Trophoblast cell (in vitro differentiated cells and primary cell): ENCODE results near the gene PPP1R27.

Experiments used
- DNase-seq, 2 donors: peaks; one replicate each; pipeline ENCODE4 v3.0.0-alpha.2; 2016
- H2AFZ ChIP-seq: 2 replicates; pipeline ENCODE4 v1.6.1; 2013; ENCODE audit warnings: low read length, moderate library complexity, mild to moderate bottlenecking; ENCODE audit not compliant: insufficient read depth, poor library complexity
- H2AK5ac ChIP-seq: 2 replicates; pipeline ENCODE4 v1.6.1; 2013; ENCODE audit warnings: mild to moderate bottlenecking, low read length
- H2BK120ac ChIP-seq: 2 replicates; pipeline ENCODE4 v1.6.1; 2013; ENCODE audit warnings: low read length, mild to moderate bottlenecking, moderate library complexity; ENCODE audit not compliant: insufficient read depth, poor library complexity
- H2BK12ac ChIP-seq: 2 replicates; pipeline ENCODE4 v1.6.1; 2013; ENCODE audit warnings: mild to moderate bottlenecking, low read length, moderate library complexity
- H2BK5ac ChIP-seq: 2 replicates; pipeline ENCODE4 v1.6.1; 2013; ENCODE audit warnings: low read length, low read depth, moderate library complexity, mild to moderate bottlenecking; ENCODE audit not compliant: poor library complexity
- H3K14ac ChIP-seq: 2 replicates; pipeline ENCODE4 v1.6.1; 2013; ENCODE audit warnings: mild to moderate bottlenecking, low read length
- H3K18ac ChIP-seq: 2 replicates; pipeline ENCODE4 v1.6.1; 2013; ENCODE audit warnings: mild to moderate bottlenecking, low read length
- H3K23ac ChIP-seq: 2 replicates; pipeline ENCODE4 v1.6.1; 2013; ENCODE audit warnings: low read length
- H3K27ac ChIP-seq: 2 replicates; pipeline ENCODE4 v1.5.1; 2013; ENCODE audit warnings: low read depth, mild to moderate bottlenecking, inconsistent platforms, low read length, moderate library complexity
- H3K27me3 ChIP-seq: 2 replicates; pipeline ENCODE4 v1.6.1; 2013; ENCODE audit warnings: inconsistent platforms, mild to moderate bottlenecking, low read length, moderate library complexity; ENCODE audit not compliant: insufficient read depth
- H3K36me3 ChIP-seq, 2 experiments: 1 replicate in 1 of 2; 2 replicates in 1 of 2; pipeline ENCODE4 v1.6.1; 2013; ENCODE audit warnings: low read length in 2 of 2, mild to moderate bottlenecking in 2 of 2, moderate library complexity in 1 of 2; ENCODE audit not compliant: insufficient read depth in 2 of 2, control insufficient read depth in 1 of 2
- H3K4ac ChIP-seq: 2 replicates; pipeline ENCODE4 v1.6.1; 2013; ENCODE audit warnings: low read depth, mild to moderate bottlenecking, low read length, moderate library complexity
- H3K4me1 ChIP-seq, 2 experiments: 1 replicate in 1 of 2; 2 replicates in 1 of 2; pipeline ENCODE4 v1.6.1; 2013; ENCODE audit warnings: low read length in 2 of 2, mild to moderate bottlenecking in 2 of 2, moderate library complexity in 1 of 2; ENCODE audit not compliant: insufficient read depth in 2 of 2, control insufficient read depth in 1 of 2
- H3K4me2 ChIP-seq: 2 replicates; pipeline ENCODE4 v1.6.1; 2013; ENCODE audit warnings: inconsistent platforms, mild to moderate bottlenecking, low read length, moderate library complexity
- H3K4me3 ChIP-seq: 2 replicates; pipeline ENCODE4 v1.5.1; 2013; ENCODE audit warnings: mild to moderate bottlenecking, low read depth, low read length, inconsistent platforms
- H3K79me1 ChIP-seq: one replicate; pipeline ENCODE4 v1.6.1; 2013; ENCODE audit warnings: low read length
- H3K79me2 ChIP-seq: 2 replicates; pipeline ENCODE4 v1.6.1; 2013; ENCODE audit warnings: low read length, mild to moderate bottlenecking; ENCODE audit not compliant: control insufficient read depth, insufficient read depth, poor library complexity
- H3K9ac ChIP-seq: 2 replicates; pipeline ENCODE4 v1.6.1; 2013; ENCODE audit warnings: mild to moderate bottlenecking, low read length
- H3K9me3 ChIP-seq: 2 replicates; pipeline ENCODE4 v1.6.1; 2013; ENCODE audit warnings: low read depth, mild to moderate bottlenecking, control low read depth, inconsistent platforms, low read length; ENCODE audit not compliant: insufficient read depth
- H4K12ac ChIP-seq: 2 replicates; pipeline ENCODE4 v1.6.1; 2013; ENCODE audit warnings: low read depth, mild to moderate bottlenecking, low read length, moderate library complexity
- H4K8ac ChIP-seq: 2 replicates; pipeline ENCODE4 v1.6.1; 2013; ENCODE audit warnings: low read depth, mild to moderate bottlenecking, low read length, moderate library complexity
- H4K91ac ChIP-seq: one replicate; pipeline ENCODE4 v1.6.1; 2013; ENCODE audit warnings: low read depth, mild to moderate bottlenecking, low read length, moderate library complexity
- whole genome bisulfite sequencing: extraction: QIAGEN DNeasy Blood & Tissue Kit; methylation state at CpG from one replicate; pipeline ENCODE4 v1.1.7; 2013; ENCODE audit warnings: missing lambda C conversion rate; ENCODE audit not compliant: insufficient read length, insufficient coverage; ENCODE audit errors: extremely low coverage; 5-methylcytosine and 5-hydroxymethylcytosine counted together

Gene PPP1R27

DNA sequence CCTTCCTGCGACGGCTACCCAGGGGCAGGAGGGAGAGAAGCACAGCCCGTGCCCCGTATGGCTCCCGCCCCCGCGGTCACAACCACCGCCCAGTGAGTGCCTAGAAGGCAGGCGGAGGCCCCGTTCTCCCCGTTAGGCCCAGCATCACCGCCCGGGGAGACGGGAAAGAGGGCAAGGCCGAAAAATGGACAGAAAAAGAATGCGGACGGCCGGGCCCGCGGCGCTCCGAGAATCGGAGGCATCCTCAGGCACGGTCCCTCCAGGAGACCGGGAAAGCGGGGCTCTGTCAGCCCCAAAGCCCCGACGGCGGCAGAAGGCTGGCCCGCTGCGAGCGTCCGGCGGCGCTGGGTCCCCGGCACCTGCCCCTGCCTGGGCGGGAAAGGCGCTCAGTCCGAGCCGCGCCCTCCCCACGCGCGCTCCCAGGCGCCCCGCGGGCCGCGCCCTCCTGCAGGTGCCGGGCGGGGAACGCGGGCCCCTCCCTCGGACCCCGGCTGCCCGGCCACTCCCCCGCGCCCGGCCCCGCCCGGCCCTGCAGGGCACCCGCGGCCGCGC is 2.2 kb downstream of the PPP1R27 start:
- DNase-seq, result peak in 1 of 2 donors; percentile 31
- peak overlapping the region; percentile 50 for H3K18ac ChIP-seq
- peak overlapping the region; percentile 68 for H3K4me2 ChIP-seq
- H2BK120ac ChIP-seq, result peak overlapping the region; percentile 39
- peaks cover 2% of the 10 kb centered on the region for H3K9me3 ChIP-seq
- peak overlapping the region; percentile 77 for H2AK5ac ChIP-seq
- H4K91ac ChIP-seq, result peak overlapping the region; percentile 75
- H2AFZ ChIP-seq, result peak overlapping the region; percentile 50
- H3K79me2 ChIP-seq, result peaks cover 15% of the 10 kb centered on the region
- H3K4ac ChIP-seq, result peak overlapping the region; percentile 87
- H3K4me3 ChIP-seq, result peak overlapping the region; percentile 90
- peak overlapping the region; percentile 47 for H2BK5ac ChIP-seq
- H3K36me3 ChIP-seq, result peaks cover 4 to 5% of the 10 kb centered on the region in 2 experiments
- peak overlapping the region; percentile 52 for H3K27ac ChIP-seq
- H3K27me3 ChIP-seq, result no peaks in the 10 kb centered on the region
- peak overlapping the region; percentile 59 for H3K14ac ChIP-seq
- peak overlapping the region; percentile 49 for H4K12ac ChIP-seq
- H3K4me1 ChIP-seq, result peaks cover 9 to 14% of the 10 kb centered on the region in 2 experiments
- H3K9ac ChIP-seq, result peak overlapping the region; percentile 42
- H3K23ac ChIP-seq, result no peak overlapping the region
- H3K79me1 ChIP-seq, result peaks cover 13% of the 10 kb centered on the region
- H2BK12ac ChIP-seq, result no peak overlapping the region
- WGBS, result no CpG with 5 or more reads among the region's 65 CpGs
- peak overlapping the region; percentile 66 for H4K8ac ChIP-seq

DNA sequence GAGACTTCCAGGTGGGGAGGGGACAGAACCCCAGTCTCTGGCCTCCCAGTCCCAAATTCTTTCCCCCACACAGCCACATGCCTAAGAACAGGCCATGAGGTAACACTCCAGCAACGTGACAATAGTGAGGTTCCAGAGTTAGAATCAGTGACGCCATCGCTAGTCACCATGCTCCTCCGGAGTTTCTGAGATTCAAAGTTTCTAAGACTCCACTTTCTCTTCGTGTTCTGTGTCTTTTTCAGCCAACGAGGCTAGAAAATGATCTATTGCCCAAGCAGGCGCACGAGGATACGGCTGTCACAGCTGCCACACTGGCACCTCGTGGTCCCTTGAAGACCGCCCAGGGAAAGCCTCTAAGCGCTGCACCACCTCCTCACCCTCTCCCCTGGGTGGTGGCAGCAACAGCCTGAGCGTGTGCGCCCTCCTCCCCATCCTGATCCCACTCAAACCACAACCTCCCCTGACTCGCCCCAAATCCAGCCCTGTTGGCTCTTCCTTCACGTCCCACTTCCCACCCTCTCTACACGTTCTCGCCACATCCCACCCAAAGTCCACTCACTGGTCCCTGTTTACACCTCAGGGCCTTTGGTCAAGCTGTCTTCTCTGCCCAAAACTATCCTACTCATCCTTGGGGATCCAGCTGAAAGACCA is 2.8 kb downstream of the PPP1R27 start:
- peaks cover 15% of the 10 kb centered on the region for H3K79me2 ChIP-seq
- peaks cover 13% of the 10 kb centered on the region for H3K79me1 ChIP-seq
- no peaks in the 10 kb centered on the region for H3K27me3 ChIP-seq
- H2BK5ac ChIP-seq, result no peak overlapping the region
- H3K27ac ChIP-seq, result peak overlapping the region; percentile 52
- H4K12ac ChIP-seq, result peak overlapping the region; percentile 49
- H3K4me3 ChIP-seq, result peak overlapping the region; percentile 90
- no peak overlapping the region for H3K23ac ChIP-seq
- H3K9ac ChIP-seq, result peak overlapping the region; percentile 42
- H4K8ac ChIP-seq, result peak overlapping the region; percentile 66
- DNase-seq, result peak in 1 of 2 donors; percentile 54
- peak overlapping the region; percentile 75 for H4K91ac ChIP-seq
- peaks cover 4 to 5% of the 10 kb centered on the region in 2 experiments for H3K36me3 ChIP-seq
- no peak overlapping the region for H2BK12ac ChIP-seq
- H2AFZ ChIP-seq, result peak overlapping the region; percentile 50
- H3K4me2 ChIP-seq, result peak overlapping the region; percentile 68
- no CpG with 5 or more reads among the region's 18 CpGs for WGBS
- peak overlapping the region; percentile 87 for H3K4ac ChIP-seq
- peaks cover 9 to 14% of the 10 kb centered on the region in 2 experiments for H3K4me1 ChIP-seq
- peak overlapping the region; percentile 50 for H3K18ac ChIP-seq
- H2AK5ac ChIP-seq, result no peak overlapping the region
- peaks cover 2% of the 10 kb centered on the region for H3K9me3 ChIP-seq
- peak overlapping the region; percentile 39 for H2BK120ac ChIP-seq
- H3K14ac ChIP-seq, result peak overlapping the region; percentile 59

DNA sequence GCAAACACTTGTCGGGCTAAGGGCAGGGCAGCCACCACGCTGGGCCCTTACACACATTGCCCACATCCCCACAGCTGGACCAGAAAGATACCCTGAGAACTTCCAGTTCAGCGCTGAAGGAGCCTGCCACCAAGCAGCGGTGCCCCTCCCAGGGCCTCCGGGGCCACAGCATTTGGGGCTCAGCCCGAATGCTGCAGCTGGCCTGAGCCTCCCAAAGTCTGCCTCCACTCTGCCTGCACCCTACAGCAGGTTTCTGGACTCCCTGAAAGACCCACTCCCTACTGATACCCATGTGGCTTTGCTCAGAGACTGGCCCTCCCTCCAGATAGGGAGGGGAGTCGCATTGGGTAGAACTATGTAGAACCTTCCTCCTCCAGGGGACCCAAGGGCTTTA is 3.3 kb downstream of the PPP1R27 start:
- Histone ChIP-seq H3K36me3 (peaks cover 4 to 5% of the 10 kb centered on the region in 2 experiments), H3K79me1 (peaks cover 13% of the 10 kb centered on the region), H2AFZ (no peak overlapping the region), H3K18ac (peak overlapping the region; percentile 21), H2BK12ac (no peak overlapping the region), H3K9me3 (peaks cover 2% of the 10 kb centered on the region), H3K4me2 (no peak overlapping the region), H3K23ac (peak overlapping the region; percentile 19), H3K27me3 (no peaks in the 10 kb centered on the region), H3K27ac (no peak overlapping the region), H3K4me1 (peaks cover 9 to 14% of the 10 kb centered on the region in 2 experiments), H3K9ac (peak overlapping the region; percentile 21), H3K4ac (peak overlapping the region; percentile 14), H2BK5ac (no peak overlapping the region), H3K79me2 (peaks cover 15% of the 10 kb centered on the region), H3K14ac (no peak overlapping the region), H3K4me3 (no peak overlapping the region), H2AK5ac (no peak overlapping the region), H4K8ac (no peak overlapping the region), H4K91ac (no peak overlapping the region), H4K12ac (no peak overlapping the region), H2BK120ac (no peak overlapping the region)
- WGBS, result no CpG with 5 or more reads among the region's 7 CpGs
- no peak for DNase-seq

DNA sequence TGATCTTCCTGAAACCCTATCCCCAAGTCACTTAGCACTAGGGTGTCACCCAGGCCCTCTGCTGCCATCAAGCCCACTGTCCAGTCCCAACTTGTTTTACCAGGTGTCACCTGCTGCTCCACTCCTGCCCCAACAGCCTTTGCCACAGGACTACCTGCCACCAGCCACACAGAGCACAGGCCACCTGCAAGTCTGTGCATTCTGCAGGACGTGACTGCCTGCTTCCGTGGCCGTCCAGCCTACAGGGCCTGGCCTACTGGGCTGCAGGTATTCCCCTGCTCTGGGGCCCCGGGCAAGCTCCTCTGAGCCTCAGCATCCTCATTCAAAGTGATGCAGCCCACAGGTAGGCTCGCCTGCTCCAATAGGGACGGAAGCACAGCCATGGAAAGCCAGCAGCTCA is 5.0 kb downstream of the PPP1R27 start:
- H2AFZ ChIP-seq, result no peak overlapping the region
- no peak for DNase-seq
- H3K18ac ChIP-seq, result no peak overlapping the region
- H3K27ac ChIP-seq, result no peak overlapping the region
- H2AK5ac ChIP-seq, result no peak overlapping the region
- peaks cover 15% of the 10 kb centered on the region for H3K79me2 ChIP-seq
- H3K9me3 ChIP-seq, result no peaks in the 10 kb centered on the region
- H3K9ac ChIP-seq, result no peak overlapping the region
- peaks cover 5 to 6% of the 10 kb centered on the region in 2 experiments for H3K36me3 ChIP-seq
- no peak overlapping the region for H3K23ac ChIP-seq
- peaks cover 9 to 13% of the 10 kb centered on the region in 2 experiments for H3K4me1 ChIP-seq
- no CpG with 5 or more reads among the region's 6 CpGs for WGBS
- H4K8ac ChIP-seq, result no peak overlapping the region
- no peak overlapping the region for H4K12ac ChIP-seq
- H2BK120ac ChIP-seq, result no peak overlapping the region
- H3K4me3 ChIP-seq, result no peak overlapping the region
- no peaks in the 10 kb centered on the region for H3K27me3 ChIP-seq
- H3K4me2 ChIP-seq, result no peak overlapping the region
- no peak overlapping the region for H3K4ac ChIP-seq
- H2BK5ac ChIP-seq, result no peak overlapping the region
- H4K91ac ChIP-seq, result no peak overlapping the region
- H3K14ac ChIP-seq, result no peak overlapping the region
- no peak overlapping the region for H2BK12ac ChIP-seq
- peaks cover 13% of the 10 kb centered on the region for H3K79me1 ChIP-seq
